HG02623 (cell line): ENCODE measurements around the gene NAA16.

ENCODE experiments used
- ATAC-seq: cut with Tn5 transposase; IDR thresholded peaks from one replicate; pipeline ENCODE4 v1.9.1; 2021; ENCODE audit warnings: moderate library complexity; ENCODE audit not compliant: unreplicated experiment

The NAA16 gene

GRCh38 chr13:41302743-41303142 lies 8.3 kb upstream of the NAA16 start:
- ATAC-seq: no peak

GRCh38 chr13:41304551-41304950 lies 6.5 kb upstream of the NAA16 start:
- ATAC-seq: no peak

- ATAC-seq: no peak
Measured at GRCh38 chr13:41306271-41307145, 4.6 kb upstream of the NAA16 start.

DNA sequence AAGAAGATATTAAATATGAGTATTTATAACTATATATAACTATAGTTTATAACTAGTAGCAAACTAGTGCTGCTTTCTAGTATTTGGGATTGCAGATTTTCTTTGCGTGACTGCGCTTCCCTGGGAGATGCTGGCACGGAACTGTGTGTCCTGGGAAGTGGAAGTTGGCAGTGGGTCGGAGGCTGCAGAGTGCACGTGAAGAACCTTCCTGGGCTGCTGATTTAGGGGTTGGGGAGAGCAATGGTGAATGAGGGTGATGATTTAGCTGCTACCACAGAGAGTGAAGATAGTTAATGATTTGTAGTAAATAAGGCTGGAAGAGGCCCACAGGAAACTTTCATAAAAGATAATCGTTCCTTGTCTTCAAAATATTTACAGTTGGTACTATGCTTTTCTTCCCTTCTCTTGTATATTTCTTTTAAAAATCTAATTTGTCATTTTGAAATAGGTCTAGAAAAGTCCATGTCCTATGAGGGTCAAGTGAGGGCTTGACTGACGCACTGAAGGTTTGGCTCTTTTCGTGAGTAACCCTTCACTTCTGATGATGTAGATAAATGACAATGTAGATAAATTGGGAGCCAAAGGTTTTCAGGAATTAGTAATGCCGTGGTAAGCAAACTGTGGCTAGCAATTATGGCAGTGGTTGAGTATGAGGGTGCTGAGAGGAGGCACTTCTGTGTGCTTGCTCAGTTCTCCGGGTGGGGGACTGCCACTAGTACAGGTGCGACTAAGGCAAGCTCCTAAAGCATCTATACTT lies 3.0 kb upstream of the NAA16 start:
- no peak for ATAC-seq

- peak; percentile 49 for ATAC-seq
Measured at GRCh38 chr13:41311406-41312175, 524 bp downstream of the NAA16 start.

DNA sequence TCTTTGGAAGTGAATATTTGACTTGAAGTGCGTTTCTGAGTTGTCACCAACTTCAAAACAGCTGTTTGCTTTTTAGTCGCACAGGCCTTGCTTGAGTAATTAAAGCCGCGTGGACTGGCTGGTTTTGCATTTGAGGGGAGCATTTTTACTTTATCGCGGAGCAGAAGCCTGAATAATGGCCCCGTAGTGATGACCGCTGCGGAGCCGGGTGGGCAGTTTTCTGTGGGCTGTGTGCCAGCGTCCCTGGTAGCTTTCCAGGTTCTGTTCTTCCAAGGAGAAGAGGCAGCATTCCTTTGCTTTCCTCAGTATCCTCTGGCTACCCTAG lies 1.1 kb downstream of the NAA16 start:
- no peak for ATAC-seq

GRCh38 chr13:41313117-41313516 lies 2.0 kb downstream of the NAA16 start:
- no peak for ATAC-seq

- no peak for ATAC-seq
Measured at GRCh38 chr13:41313659-41314197, 2.7 kb downstream of the NAA16 start.

- ATAC-seq: no peak
Measured at GRCh38 chr13:41315443-41316047, 4.5 kb downstream of the NAA16 start.

DNA sequence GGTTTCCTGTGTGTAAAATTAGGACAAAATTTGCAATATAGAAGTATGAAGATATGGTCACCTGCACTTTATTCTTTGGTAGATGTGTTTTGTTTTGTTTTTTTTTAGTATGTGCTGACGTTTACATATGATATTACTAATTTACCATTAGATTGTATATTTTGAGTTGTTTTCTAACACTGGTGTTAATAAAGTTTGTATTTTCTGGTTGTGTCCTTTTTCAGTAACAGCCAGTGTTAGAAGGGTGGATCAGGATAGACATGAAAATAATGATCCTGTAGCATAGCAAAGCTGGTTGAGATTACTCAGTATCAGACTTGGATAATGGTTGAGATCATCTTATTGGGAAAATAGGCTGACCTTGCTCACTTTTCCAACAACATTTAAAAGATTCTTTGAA lies 6.2 kb downstream of the NAA16 start:
- no peak for ATAC-seq

DNA sequence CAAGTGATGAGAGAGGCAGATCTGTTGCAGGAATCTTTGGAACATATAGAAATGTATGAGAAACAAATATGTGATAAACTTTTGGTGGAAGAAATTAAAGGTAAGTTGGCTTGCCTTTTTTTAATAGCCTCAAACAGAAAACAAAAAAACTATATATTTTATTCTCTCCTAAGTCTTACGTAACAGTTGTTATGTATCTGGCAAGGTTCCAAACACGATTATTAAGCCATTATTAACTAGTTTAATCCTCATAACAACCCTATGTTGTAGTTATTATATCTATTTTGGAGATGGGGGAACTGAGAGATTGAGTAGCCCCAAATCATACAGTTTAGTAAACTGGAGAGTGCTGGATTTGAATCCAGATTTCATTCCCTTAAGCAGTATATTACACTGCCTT lies 14.7 kb downstream of the NAA16 start:
- no peak for ATAC-seq

DNA sequence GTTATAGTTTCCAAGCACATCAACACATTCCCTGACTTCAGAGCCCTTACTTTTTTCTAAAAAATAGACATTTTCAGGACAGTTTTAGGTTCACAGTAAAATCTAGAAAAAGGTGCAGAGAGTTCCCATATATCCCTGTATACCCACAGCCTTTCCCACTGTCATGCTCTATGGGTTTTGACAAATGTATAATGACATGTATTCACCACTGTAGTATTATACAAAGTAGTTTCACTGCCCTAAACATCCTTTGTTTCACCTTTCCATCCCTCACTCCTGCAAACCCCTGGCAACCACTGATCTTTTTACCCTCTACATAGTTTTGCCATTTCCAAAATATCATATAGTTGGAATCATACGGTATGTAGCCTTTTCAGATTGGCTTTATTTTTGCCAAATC lies 15.6 kb downstream of the NAA16 start:
- no peak for ATAC-seq

GRCh38 chr13:41327994-41328790 lies 17.1 kb downstream of the NAA16 start:
- ATAC-seq: no peak

- no peak for ATAC-seq
Measured at GRCh38 chr13:41332829-41333228, 21.8 kb downstream of the NAA16 start.

GRCh38 chr13:41334810-41335209 lies 23.7 kb downstream of the NAA16 start:
- ATAC-seq: no peak

DNA sequence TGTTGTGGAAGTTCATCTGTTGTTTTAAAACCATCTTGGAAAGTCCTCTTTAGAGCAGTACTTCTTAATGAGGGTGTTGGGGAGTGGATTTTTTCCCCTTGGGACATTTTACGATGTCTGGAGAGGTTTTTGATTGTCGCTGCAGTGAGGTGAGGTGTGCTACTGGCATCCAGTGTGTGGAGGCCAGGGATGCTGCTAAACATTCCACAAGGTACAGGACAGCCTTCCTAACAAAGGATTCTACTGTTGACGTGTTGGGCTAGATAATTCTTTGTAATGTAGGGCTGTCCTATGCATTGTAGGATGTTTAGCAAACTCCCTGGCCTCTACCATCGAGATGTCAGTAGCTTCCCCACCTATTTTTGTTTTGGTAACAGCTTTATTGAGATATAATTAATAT lies 33.3 kb downstream of the NAA16 start:
- ATAC-seq: no peak

- ATAC-seq: no peak
Measured at GRCh38 chr13:41345165-41345913, 34.3 kb downstream of the NAA16 start.

- no peak for ATAC-seq
Measured at GRCh38 chr13:41345914-41346589, 35.0 kb downstream of the NAA16 start.
